Sigmoid colon (tissue), 7 donors: ENCODE measurements around the gene SNCAIP. TPM values are rescaled to one million over a fixed set of nuclear protein-coding genes. Genes with fewer than 3 reads are reported as not detected.

Experiments used
- DNase-seq: peaks from one replicate; pipeline ENCODE4 v3.0.0-alpha.2; 2019
- H3K27ac ChIP-seq, 4 donors: fragments of 200-600 bp; sonication (generic); one replicate each; pipeline ENCODE4 v1.5.1; 2016 to 2019; ENCODE audit warnings: mild to moderate bottlenecking in 1 of 4
- H3K27me3 ChIP-seq, 3 donors: fragments of 200-600 bp; sonication (generic); one replicate each; pipeline ENCODE4 v1.5.1; 2019; ENCODE audit warnings: mild to moderate bottlenecking in 1 of 3
- H3K36me3 ChIP-seq, 4 donors: fragments of 200-600 bp; sonication (generic); one replicate each; pipeline ENCODE4 v1.5.1; 2016 to 2019
- H3K4me1 ChIP-seq, 4 donors: fragments of 200-600 bp; sonication (generic); one replicate each; pipeline ENCODE4 v1.5.1; 2017 to 2019
- H3K4me3 ChIP-seq, 4 donors: fragments of 200-600 bp; sonication (generic); one replicate each; pipeline ENCODE4 v1.5.1; 2017 to 2019; ENCODE audit warnings: mild to moderate bottlenecking in 2 of 4, moderate library complexity in 1 of 4
- H3K9me3 ChIP-seq, 4 donors: fragments of 200-600 bp in 3 of 4; sonication (generic) in 3 of 4; one replicate each; pipeline versions ENCODE4 v1.5.1 to v1.6.1; 2013 to 2019
- CTCF ChIP-seq, 4 experiments: fragments of 450-650 bp in 3 of 4; fragments of 200-600 bp in 1 of 4; IDR thresholded peaks; one replicate each; pipeline ENCODE4 v1.5.1; 2016 to 2019; ENCODE audit warnings: antibody characterized with exemption in 4 of 4, mild to moderate bottlenecking in 3 of 4, moderate library complexity in 2 of 4
- EP300 ChIP-seq, 4 donors: sonication (generic); formaldehyde crosslinking; IDR thresholded peaks; one replicate each; pipeline ENCODE4 v1.6.1; 2017; ENCODE audit warnings: antibody characterized with exemption in 4 of 4
- POLR2A ChIP-seq, 2 donors: fragments of 450-650 bp; IDR thresholded peaks; one replicate each; pipeline ENCODE4 v1.6.1; 2016; ENCODE audit warnings: antibody characterized with exemption in 2 of 2, mild to moderate bottlenecking in 2 of 2, moderate library complexity in 2 of 2
- POLR2AphosphoS5 ChIP-seq, 4 donors: sonication (generic); formaldehyde crosslinking; IDR thresholded peaks; one replicate each; pipeline ENCODE4 v1.6.1; 2017; ENCODE audit warnings: antibody characterized with exemption in 4 of 4
- WGBS, 2 donors: extraction: QIAGEN DNeasy Blood & Tissue Kit; methylation state at CpG; one replicate each; pipeline ENCODE4 v1.1.7; 2013; 5-methylcytosine and 5-hydroxymethylcytosine counted together
- intact Hi-C: fragments of 100-400 bp; cut with DNase I; formaldehyde crosslinking; loops from one replicate; pipeline ENCODE4 v1.15.1; 2023
- polyA plus RNA-seq, 3 donors: library from polyadenylated mRNA; stranded (reverse); fragments of 200-250 nt; gene quantifications; one replicate each; pipeline ENCODE4 v1.2.3, GENCODE V29; 2013
- total RNA-seq, 4 donors: library from RNA; depleted of rRNA; stranded (reverse); fragments of >200 nt; gene quantifications; one replicate each; pipeline ENCODE4 v1.1.0, GENCODE V29; 2016
- donor health status: healthy with polysubstance abuse.
- donor health status: Bipolar disorder and iron deficiency.
- donor health status: healthy.

The SNCAIP gene
- total and polyA plus RNA-seq, 7 donors = 1.2 to 4.3 (median 3.2) TPM; not detected in 1

- no peak for TF ChIP-seq CTCF (IDR thresholded peaks at IDR 0.05)
- no peak for TF ChIP-seq POLR2A (IDR thresholded peaks at IDR 0.05)
- no peak for TF ChIP-seq EP300 (IDR thresholded peaks at IDR 0.05)
- TF ChIP-seq POLR2AphosphoS5 (IDR thresholded peaks at IDR 0.05) = no peak
- no peak for DNase-seq
- Histone ChIP-seq H3K27me3 (no peaks in the 10 kb centered on the region), H3K4me1 (peaks cover 0 to 9% (median 4%) of the 10 kb centered on the region in 4 donors), H3K9me3 (no peaks in the 10 kb centered on the region), H3K27ac (no peak overlapping the region), H3K36me3 (no peaks in the 10 kb centered on the region), H3K4me3 (no peak overlapping the region)
- intact Hi-C loops = no loop called here
These were observed 150.4 kb downstream of the SNCAIP start for GRCh38 chr5:122462486-122462885.

- no peak for DNase-seq
- WGBS, 2 donors = 81 to 86% methylated on average over 1 of the region's 1 CpG
- intact Hi-C loops = no loop called here
- Histone ChIP-seq H3K4me3 (no peak overlapping the region), H3K36me3 (no peaks in the 10 kb centered on the region), H3K9me3 (no peaks in the 10 kb centered on the region), H3K4me1 (peaks cover 0 to 9% (median 4%) of the 10 kb centered on the region in 4 donors), H3K27me3 (no peaks in the 10 kb centered on the region), H3K27ac (no peak overlapping the region)
- TF ChIP-seq EP300 (IDR thresholded peaks at IDR 0.05) (no peak), POLR2AphosphoS5 (IDR thresholded peaks at IDR 0.05) (no peak), POLR2A (IDR thresholded peaks at IDR 0.05) (no peak), CTCF (IDR thresholded peaks at IDR 0.05) (no peak)
These were observed 151.2 kb downstream of the SNCAIP start for GRCh38 chr5:122463221-122463620.

- intact Hi-C loops = no loop called here
- Histone ChIP-seq H3K27ac (no peak overlapping the region), H3K4me3 (no peak overlapping the region), H3K36me3 (no peaks in the 10 kb centered on the region), H3K9me3 (no peaks in the 10 kb centered on the region), H3K27me3 (no peaks in the 10 kb centered on the region), H3K4me1 (peaks cover 0 to 9% (median 4%) of the 10 kb centered on the region in 4 donors)
- DNase-seq = no peak
- TF ChIP-seq EP300 (IDR thresholded peaks at IDR 0.05) (no peak), POLR2AphosphoS5 (IDR thresholded peaks at IDR 0.05) (no peak), POLR2A (IDR thresholded peaks at IDR 0.05) (no peak), CTCF (IDR thresholded peaks at IDR 0.05) (no peak)
- WGBS, 2 donors = 86 to 89% methylated on average over 2 of the region's 2 CpGs
These were observed 152.2 kb downstream of the SNCAIP start for GRCh38 chr5:122464191-122464590.

- H3K4me3 ChIP-seq = no peak overlapping the region
- WGBS, 2 donors = 81 to 82% methylated on average over 7 of the region's 7 CpGs
- no peaks in the 10 kb centered on the region for H3K36me3 ChIP-seq
- H3K4me1 ChIP-seq = peaks cover 0 to 9% (median 4%) of the 10 kb centered on the region in 4 donors
- H3K27me3 ChIP-seq = no peaks in the 10 kb centered on the region
- H3K9me3 ChIP-seq = no peaks in the 10 kb centered on the region
- no peak for DNase-seq
- intact Hi-C loops = no loop called here
- no peak overlapping the region for H3K27ac ChIP-seq
- TF ChIP-seq EP300 (IDR thresholded peaks at IDR 0.05) (no peak), POLR2AphosphoS5 (IDR thresholded peaks at IDR 0.05) (no peak), POLR2A (IDR thresholded peaks at IDR 0.05) (no peak), CTCF (IDR thresholded peaks at IDR 0.05) (no peak)
These were observed 153.1 kb downstream of the SNCAIP start for GRCh38 chr5:122465031-122465577.

- no peak for TF ChIP-seq POLR2AphosphoS5 (IDR thresholded peaks at IDR 0.05)
- DNase-seq = no peak
- Histone ChIP-seq H3K4me3 (no peak overlapping the region), H3K9me3 (no peaks in the 10 kb centered on the region), H3K27ac (no peak overlapping the region), H3K27me3 (no peaks in the 10 kb centered on the region), H3K36me3 (no peaks in the 10 kb centered on the region), H3K4me1 (peaks cover 0 to 9% (median 4%) of the 10 kb centered on the region in 4 donors)
- WGBS, 2 donors = 85 to 91% methylated on average over 4 of the region's 4 CpGs
- intact Hi-C loops = no loop called here
These were observed 154.0 kb downstream of the SNCAIP start for GRCh38 chr5:122465994-122466393.
